GM12874 (cell line): ENCODE results near the gene ZNF200.

Experiments
- CTCF ChIP-seq: IDR thresholded peaks from 2 replicates; pipeline ENCODE4 v1.5.1; 2011; ENCODE audit warnings: low read depth, mild to moderate bottlenecking, control low read depth, low read length, moderate library complexity; ENCODE audit not compliant: insufficient read depth

Gene ZNF200

DNA sequence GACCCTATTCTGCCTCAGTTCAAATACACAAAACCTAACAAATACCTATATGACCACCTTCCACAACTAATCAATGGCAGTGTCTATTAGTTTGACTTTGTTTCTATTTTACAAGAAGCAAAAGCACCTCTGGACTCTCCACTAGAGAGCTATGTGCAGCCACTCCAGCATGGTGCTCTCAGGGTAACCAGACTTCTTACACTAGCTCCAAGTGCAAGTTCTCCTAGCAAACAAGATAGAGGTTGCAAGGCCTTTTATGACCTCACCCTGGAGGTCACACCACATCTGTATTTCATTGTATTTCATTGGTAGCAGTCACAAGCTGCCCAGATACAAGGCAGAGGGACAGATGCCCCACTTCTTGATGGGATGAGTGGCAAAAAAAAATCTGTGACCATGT is 40.0 kb upstream of the ZNF200 start:
- no peak for TF ChIP-seq CTCF

GRCh38 chr16:3274490-3274889 is 39.5 kb upstream of the ZNF200 start:
- TF ChIP-seq CTCF = no peak

GRCh38 chr16:3268294-3268693 is 33.3 kb upstream of the ZNF200 start:
- TF ChIP-seq CTCF = no peak

DNA sequence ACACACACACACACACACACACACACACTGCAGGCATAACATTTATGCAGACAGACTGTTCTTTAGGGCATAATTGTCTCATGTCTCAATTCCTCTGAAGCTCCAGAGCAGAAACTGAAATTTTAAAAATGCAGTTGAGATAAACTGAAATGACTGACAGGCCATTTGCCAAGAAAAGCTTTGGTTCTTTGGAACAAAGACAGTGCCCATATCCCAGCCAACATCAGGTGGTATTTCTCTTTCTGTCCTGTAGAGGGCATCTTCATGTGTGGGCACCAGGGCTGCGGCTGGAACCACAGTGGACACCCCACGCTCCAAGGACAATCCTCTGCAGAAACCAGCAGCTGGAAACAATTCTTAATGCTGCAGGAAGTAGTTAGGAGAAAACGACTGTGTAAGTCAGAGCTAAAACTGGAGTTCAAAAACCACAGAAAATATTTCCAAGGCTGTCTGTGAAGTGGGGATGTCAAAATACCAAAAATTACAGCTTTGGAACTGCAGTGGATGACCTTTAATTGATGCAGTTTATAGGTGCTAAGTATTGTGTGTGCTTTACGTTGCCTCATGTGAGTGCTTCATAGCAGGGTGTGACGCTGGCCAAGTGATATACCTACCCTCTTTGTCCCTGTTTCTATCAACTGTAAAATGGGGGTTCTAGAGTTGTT is 32.0 kb upstream of the ZNF200 start:
- peak; percentile 28; the same call in 1 of the 2 replicates for TF ChIP-seq CTCF

DNA sequence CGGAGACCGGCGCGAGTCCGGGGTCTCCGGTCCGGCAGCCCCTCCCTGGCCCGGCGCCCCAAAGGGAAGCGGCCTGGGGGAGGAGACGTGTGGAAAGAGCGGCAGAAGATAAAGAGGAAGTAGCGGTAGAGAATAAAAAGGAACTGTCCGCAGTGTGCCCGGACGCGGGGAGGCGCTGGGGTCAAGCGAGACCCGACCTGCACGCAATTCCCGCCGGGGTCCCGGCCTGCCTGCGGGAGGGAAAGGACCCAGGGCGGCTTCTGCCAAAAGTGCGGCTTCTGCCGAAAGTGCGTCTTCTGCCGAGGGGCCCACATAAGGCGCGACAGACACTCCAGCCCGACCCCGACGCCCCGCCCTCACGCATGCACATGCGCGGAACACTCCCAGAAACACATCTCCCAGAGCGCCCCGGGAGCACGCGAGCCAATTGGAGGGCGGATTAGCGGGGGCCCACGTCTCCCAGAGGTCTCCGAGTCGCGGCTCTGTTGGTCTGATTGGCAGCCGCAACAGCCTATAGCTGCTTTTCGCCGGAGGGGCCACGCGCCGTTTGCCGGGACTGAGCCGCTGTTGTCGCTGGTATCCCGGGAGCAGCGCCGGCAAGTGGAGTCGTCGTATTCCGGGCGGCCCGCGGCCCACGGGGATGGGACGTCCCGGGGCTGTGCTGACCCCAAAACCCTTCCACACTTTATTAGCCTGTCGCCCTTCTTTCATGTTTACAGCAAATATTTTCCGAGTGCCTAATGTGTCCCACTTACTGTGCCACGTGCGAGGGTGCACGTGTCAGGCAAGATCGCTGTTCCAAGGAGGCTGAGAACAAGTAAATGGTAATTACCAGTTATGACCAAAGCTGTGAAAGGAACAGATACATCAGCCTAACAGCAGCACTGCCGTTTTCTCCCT is 29.4 kb upstream of the ZNF200 start:
- TF ChIP-seq CTCF = peak; percentile 47

DNA sequence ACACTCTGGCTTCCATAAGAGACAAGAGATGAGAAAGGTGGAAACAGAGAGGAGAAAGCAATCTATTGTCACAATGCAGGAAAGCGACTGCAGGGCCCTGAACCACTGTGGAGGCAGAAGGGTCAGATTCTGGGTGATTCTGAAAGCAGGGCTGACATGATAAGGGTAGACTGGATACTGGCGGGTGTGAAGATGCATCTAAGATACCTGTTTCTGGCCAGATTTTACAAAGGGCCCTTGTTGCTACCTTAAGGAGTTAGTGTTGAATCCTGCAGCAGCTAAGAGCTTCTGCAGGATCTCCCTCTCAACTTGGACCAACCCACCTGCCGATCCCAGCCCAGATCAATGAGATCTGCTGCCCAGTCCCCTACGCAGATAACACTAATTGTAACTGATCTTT is 27.6 kb upstream of the ZNF200 start:
- no peak for TF ChIP-seq CTCF

- no peak for TF ChIP-seq CTCF
Measured at GRCh38 chr16:3259836-3260235, 24.9 kb upstream of the ZNF200 start.
